Adrenal gland (tissue), 5 donors: Measurements from ENCODE around the gene MYH3.

Experiments
- POLR2A ChIP-seq, 2 donors: fragments of 450-650 bp; IDR thresholded peaks; one replicate each; pipeline ENCODE4 v1.6.1; 2017; ENCODE audit warnings: antibody characterized with exemption in 2 of 2, mild to moderate bottlenecking in 2 of 2, moderate library complexity in 1 of 2
- TF ChIP-seq, protein P1 (sequence below), 6 experiments: fragments of 450-650 bp in 4 of 6; fragments of 200-600 bp in 2 of 6; sonication (generic) in 1 of 6; IDR thresholded peaks; 1 replicate in 5 of 6; 2 replicates in 1 of 6; pipeline versions ENCODE4 v1.5.1 to v1.8.0; 2016 to 2021; ENCODE audit warnings: antibody characterized with exemption in 6 of 6, mild to moderate bottlenecking in 2 of 6, moderate library complexity in 1 of 6
- donor health status: DM: no; HTN: no; CAD: no.

DNA sequence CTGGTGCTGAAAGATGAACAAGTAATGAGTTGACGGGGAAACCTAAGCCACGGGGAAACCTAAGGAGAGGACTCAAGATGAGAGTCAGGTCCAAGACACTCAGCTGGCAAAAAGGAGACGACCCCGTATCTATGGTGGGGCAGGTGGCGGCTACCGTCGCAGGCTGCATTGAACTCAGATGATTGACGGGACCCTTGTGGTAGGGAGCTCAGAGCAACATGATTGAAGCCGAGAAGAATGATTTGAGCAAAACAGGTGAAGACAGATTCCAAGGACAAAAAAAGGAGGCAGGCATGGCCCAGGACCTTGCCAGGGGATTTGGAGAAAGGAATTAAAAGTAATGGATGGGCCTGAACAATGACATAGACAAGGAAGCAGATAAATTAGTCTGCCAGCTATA lies 7.5 kb upstream of the MYH3 start:
- TF ChIP-seq POLR2A (IDR thresholded peaks at IDR 0.05) = no peak
- TF ChIP-seq, protein P1, sequence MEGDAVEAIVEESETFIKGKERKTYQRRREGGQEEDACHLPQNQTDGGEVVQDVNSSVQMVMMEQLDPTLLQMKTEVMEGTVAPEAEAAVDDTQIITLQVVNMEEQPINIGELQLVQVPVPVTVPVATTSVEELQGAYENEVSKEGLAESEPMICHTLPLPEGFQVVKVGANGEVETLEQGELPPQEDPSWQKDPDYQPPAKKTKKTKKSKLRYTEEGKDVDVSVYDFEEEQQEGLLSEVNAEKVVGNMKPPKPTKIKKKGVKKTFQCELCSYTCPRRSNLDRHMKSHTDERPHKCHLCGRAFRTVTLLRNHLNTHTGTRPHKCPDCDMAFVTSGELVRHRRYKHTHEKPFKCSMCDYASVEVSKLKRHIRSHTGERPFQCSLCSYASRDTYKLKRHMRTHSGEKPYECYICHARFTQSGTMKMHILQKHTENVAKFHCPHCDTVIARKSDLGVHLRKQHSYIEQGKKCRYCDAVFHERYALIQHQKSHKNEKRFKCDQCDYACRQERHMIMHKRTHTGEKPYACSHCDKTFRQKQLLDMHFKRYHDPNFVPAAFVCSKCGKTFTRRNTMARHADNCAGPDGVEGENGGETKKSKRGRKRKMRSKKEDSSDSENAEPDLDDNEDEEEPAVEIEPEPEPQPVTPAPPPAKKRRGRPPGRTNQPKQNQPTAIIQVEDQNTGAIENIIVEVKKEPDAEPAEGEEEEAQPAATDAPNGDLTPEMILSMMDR (IDR thresholded peaks at IDR 0.05) = no peak
